ENCODE data around the gene XRCC1. TPM values are rescaled to one million over a fixed set of nuclear protein-coding genes. Genes with fewer than 3 reads are reported as not detected.

Gene XRCC1
- total and polyA plus RNA-seq, 9 of the 15 experiments (the other 6 are each of a cell fraction or from before 2014, with no cell fraction given) = 1.5 to 36.9 (median 24.9) TPM

DNA sequence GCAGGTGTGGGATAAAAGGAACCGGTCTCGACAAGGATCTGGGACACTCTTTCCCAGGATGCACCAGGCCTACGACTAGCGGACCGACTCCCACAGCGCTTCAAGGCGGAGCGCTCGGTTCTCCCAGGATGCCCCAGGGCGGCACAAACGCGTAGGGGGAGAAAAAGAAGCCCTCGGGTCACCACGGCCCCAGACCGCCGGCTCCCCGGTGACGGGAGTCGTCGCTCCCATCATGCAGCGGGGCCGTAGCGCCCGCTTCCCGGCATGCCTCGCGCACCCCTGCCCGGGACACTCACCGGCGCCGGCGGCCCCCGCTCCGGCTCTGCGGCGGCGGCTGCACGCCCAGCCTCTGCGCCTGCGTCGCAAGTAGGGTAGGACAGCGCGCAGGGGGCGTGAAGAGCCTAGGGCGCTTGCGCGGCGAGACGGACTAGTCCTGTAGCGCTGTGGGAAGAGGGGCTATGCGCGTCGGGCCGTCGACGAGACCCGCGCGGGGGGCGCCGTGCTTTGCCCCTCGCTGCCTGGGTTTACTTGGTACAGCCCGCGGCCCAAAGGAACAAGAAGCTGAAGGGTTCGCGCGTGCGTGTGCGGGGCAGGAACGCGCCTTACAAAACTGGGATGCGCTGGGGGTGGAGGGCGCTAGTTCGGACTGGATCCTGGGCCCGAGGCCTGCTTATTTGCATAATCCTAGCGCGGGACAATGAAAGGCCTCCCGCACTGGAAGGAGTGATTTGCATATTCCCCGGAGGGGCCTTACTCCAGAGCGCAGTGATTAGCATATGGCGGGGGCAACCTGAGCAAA lies 44.1 kb upstream of the XRCC1 start, which contains the start of gene ZNF428 (continued):
- TF ChIP-seq ID3 (CRISPR knock-in tag; IDR thresholded peaks at IDR 0.05) (no peak), ID3 (tag; IDR thresholded peaks at IDR 0.05) (peak; percentile 71; the same call in 1 of the 2 replicates), CREM (IDR thresholded peaks at IDR 0.05; ENCODE audit: low read depth) (peak; percentile 57), RFX7 (CRISPR knock-in tag; IDR thresholded peaks at IDR 0.05) (no peak), BACH1 (tag; IDR thresholded peaks at IDR 0.05) (no peak), SAP30 (IDR thresholded peaks at IDR 0.05; ENCODE audit: borderline replicate concordance, insufficient read depth, low read depth, low read length, poor library complexity, severe bottlenecking) (no peak), CBX3 (IDR thresholded peaks at IDR 0.05; ENCODE audit: borderline replicate concordance in 1 of 2, low read length in 2 of 2) (no peak), HIVEP1 (CRISPR knock-in tag; IDR thresholded peaks at IDR 0.05) (peak; percentile 71; the same call in 1 of the 2 replicates), CBX1 (IDR thresholded peaks at IDR 0.05; ENCODE audit: low read depth) (no peak), ATF7 (IDR thresholded peaks at IDR 0.05) (peak; percentile 90), C11orf30 (IDR thresholded peaks at IDR 0.05; ENCODE audit: low read depth) (peak; percentile 58; the same call in 1 of the 2 replicates), ZNF717 (CRISPR knock-in tag; IDR thresholded peaks at IDR 0.05) (no peak), HNRNPLL (IDR thresholded peaks at IDR 0.05; ENCODE audit: low read depth, low read length, poor library complexity, severe bottlenecking) (peak; percentile 95), NR3C1 (CRISPR knock-in tag; IDR thresholded peaks at IDR 0.05) (no peak), JUNB (CRISPR knock-in tag; conservative IDR thresholded peaks at IDR 0.05) (no peak), NR2C1 (IDR thresholded peaks at IDR 0.05) (no peak), NR2C1 (tag; IDR thresholded peaks at IDR 0.05) (no peak)
- TF ChIP-seq, protein P1, sequence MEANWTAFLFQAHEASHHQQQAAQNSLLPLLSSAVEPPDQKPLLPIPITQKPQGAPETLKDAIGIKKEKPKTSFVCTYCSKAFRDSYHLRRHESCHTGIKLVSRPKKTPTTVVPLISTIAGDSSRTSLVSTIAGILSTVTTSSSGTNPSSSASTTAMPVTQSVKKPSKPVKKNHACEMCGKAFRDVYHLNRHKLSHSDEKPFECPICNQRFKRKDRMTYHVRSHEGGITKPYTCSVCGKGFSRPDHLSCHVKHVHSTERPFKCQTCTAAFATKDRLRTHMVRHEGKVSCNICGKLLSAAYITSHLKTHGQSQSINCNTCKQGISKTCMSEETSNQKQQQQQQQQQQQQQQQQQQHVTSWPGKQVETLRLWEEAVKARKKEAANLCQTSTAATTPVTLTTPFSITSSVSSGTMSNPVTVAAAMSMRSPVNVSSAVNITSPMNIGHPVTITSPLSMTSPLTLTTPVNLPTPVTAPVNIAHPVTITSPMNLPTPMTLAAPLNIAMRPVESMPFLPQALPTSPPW (CRISPR knock-in tag; IDR thresholded peaks at IDR 0.05) = peak; percentile 73
- TF ChIP-seq, protein P2, sequence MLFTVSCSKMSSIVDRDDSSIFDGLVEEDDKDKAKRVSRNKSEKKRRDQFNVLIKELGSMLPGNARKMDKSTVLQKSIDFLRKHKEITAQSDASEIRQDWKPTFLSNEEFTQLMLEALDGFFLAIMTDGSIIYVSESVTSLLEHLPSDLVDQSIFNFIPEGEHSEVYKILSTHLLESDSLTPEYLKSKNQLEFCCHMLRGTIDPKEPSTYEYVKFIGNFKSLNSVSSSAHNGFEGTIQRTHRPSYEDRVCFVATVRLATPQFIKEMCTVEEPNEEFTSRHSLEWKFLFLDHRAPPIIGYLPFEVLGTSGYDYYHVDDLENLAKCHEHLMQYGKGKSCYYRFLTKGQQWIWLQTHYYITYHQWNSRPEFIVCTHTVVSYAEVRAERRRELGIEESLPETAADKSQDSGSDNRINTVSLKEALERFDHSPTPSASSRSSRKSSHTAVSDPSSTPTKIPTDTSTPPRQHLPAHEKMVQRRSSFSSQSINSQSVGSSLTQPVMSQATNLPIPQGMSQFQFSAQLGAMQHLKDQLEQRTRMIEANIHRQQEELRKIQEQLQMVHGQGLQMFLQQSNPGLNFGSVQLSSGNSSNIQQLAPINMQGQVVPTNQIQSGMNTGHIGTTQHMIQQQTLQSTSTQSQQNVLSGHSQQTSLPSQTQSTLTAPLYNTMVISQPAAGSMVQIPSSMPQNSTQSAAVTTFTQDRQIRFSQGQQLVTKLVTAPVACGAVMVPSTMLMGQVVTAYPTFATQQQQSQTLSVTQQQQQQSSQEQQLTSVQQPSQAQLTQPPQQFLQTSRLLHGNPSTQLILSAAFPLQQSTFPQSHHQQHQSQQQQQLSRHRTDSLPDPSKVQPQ (CRISPR knock-in tag; IDR thresholded peaks at IDR 0.05; ENCODE audit: borderline replicate concordance) = no peak
- TF ChIP-seq, protein P3, sequence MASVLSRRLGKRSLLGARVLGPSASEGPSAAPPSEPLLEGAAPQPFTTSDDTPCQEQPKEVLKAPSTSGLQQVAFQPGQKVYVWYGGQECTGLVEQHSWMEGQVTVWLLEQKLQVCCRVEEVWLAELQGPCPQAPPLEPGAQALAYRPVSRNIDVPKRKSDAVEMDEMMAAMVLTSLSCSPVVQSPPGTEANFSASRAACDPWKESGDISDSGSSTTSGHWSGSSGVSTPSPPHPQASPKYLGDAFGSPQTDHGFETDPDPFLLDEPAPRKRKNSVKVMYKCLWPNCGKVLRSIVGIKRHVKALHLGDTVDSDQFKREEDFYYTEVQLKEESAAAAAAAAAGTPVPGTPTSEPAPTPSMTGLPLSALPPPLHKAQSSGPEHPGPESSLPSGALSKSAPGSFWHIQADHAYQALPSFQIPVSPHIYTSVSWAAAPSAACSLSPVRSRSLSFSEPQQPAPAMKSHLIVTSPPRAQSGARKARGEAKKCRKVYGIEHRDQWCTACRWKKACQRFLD (CRISPR knock-in tag; IDR thresholded peaks at IDR 0.05) = peak; percentile 90
- TF ChIP-seq, protein P4, sequence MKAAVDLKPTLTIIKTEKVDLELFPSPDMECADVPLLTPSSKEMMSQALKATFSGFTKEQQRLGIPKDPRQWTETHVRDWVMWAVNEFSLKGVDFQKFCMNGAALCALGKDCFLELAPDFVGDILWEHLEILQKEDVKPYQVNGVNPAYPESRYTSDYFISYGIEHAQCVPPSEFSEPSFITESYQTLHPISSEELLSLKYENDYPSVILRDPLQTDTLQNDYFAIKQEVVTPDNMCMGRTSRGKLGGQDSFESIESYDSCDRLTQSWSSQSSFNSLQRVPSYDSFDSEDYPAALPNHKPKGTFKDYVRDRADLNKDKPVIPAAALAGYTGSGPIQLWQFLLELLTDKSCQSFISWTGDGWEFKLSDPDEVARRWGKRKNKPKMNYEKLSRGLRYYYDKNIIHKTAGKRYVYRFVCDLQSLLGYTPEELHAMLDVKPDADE (conservative IDR thresholded peaks at IDR 0.05; ENCODE audit: control insufficient read depth, low read depth, low read length) = peak; percentile 53; the same call in 1 of the 2 replicates
